ENCODE measurements around the gene APLF.

Gene APLF

GRCh38 chr2:68467077-68467960 is at the start of gene APLF, which contains the start of gene FBXO48:
TSS of gene APLF (plus strand) at chr2:68467585. CDS start at chr2:68467732, 147 bp downstream.
TSS of gene FBXO48 (minus strand) at chr2:68467294. CDS start at chr2:68465145, 2,149 bp downstream.
- DNase-seq (ENCODE audit: low spot score) (peak; percentile 97), ATAC-seq (ENCODE audit: low read depth) (peak; percentile 93)
- no peak for TF ChIP-seq CTCF (IDR thresholded peaks at IDR 0.05; ENCODE audit: poor library complexity, severe bottlenecking)
- no peaks in the 10 kb centered on the region; the same call in 1 of the 2 replicates for H3K36me3 ChIP-seq (ENCODE audit: low read depth)
- H3K4me1 ChIP-seq (ENCODE audit: insufficient read depth, poor library complexity, severe bottlenecking): peaks cover 24% of the 10 kb centered on the region
- peak within 1 kb of the TSS; percentile 49 for H3K27ac ChIP-seq (ENCODE audit: poor library complexity, severe bottlenecking)
- no peaks in the 10 kb centered on the region for H3K27me3 ChIP-seq (ENCODE audit: insufficient read depth, poor library complexity, severe bottlenecking)
- peak within 1 kb of the TSS; percentile 80 for H3K4me3 ChIP-seq (ENCODE audit: severe bottlenecking)
- no peaks in the 10 kb centered on the region for H3K9me3 ChIP-seq (ENCODE audit: severe bottlenecking)

DNA sequence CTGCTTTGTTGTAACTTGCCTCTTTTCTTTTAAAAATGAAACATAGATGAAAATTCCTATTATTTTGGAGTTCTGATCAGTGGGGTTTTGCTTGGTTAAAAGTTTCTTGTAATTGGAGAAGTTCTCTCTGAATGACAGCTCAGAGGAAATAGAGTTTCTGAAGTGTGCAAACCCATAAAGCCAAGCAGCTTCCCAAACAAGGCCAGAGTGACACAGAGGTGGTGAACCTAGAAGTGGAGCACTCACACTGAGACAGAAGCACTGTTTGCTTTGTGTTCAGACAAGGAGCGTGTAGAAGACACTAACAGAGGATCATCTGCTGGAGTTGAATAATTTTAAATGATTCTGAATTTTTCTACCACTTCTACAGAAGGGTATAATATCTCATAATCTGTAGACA is 49.5 kb upstream of the APLF start:
- no peak for TF ChIP-seq CTCF (IDR thresholded peaks at IDR 0.05; ENCODE audit: poor library complexity, severe bottlenecking)
- no peak for ATAC-seq (ENCODE audit: low read depth)
- Histone ChIP-seq H3K4me1 (ENCODE audit: insufficient read depth, poor library complexity, severe bottlenecking) (no peaks in the 10 kb centered on the region), H3K27me3 (ENCODE audit: insufficient read depth, poor library complexity, severe bottlenecking) (no peaks in the 10 kb centered on the region), H3K27ac (ENCODE audit: poor library complexity, severe bottlenecking) (no peak overlapping the region), H3K4me3 (ENCODE audit: severe bottlenecking) (no peak overlapping the region), H3K36me3 (ENCODE audit: low read depth) (no peaks in the 10 kb centered on the region), H3K9me3 (ENCODE audit: severe bottlenecking) (peaks cover 2% of the 10 kb centered on the region)
- DNase-seq (ENCODE audit: low spot score): no peak

- no peaks in the 10 kb centered on the region for H3K4me1 ChIP-seq (ENCODE audit: insufficient read depth, poor library complexity, severe bottlenecking)
- no peaks in the 10 kb centered on the region for H3K27me3 ChIP-seq (ENCODE audit: insufficient read depth, poor library complexity, severe bottlenecking)
- no peak for TF ChIP-seq CTCF (IDR thresholded peaks at IDR 0.05; ENCODE audit: poor library complexity, severe bottlenecking)
- no peak for DNase-seq (ENCODE audit: low spot score)
- ATAC-seq (ENCODE audit: low read depth): no peak
- peaks cover under 1% of the 10 kb centered on the region for H3K9me3 ChIP-seq (ENCODE audit: severe bottlenecking)
- no peaks in the 10 kb centered on the region for H3K36me3 ChIP-seq (ENCODE audit: low read depth)
- no peak overlapping the region for H3K4me3 ChIP-seq (ENCODE audit: severe bottlenecking)
- H3K27ac ChIP-seq (ENCODE audit: poor library complexity, severe bottlenecking): no peak overlapping the region
These were observed 49.0 kb upstream of the APLF start for GRCh38 chr2:68418419-68418818.

DNA sequence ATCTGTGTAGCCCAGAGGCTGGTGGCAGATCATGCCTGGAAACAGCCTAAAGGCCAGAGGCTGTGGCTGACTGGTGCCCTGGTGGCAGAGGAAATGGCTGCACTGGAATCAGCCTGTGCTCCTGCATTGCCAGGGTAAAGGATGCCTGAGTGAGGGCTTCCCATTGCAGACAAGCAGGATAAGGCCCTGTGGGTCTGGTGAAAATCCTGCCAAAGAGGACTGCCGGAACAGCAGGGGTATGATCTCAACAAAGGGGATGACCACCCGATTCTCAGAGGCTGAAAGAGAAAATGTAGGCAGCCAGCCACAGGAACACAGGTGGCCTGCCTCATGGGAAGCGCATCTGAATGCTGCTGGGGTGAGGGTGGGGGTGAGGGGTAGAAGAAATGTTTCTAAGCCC is 48.5 kb upstream of the APLF start:
- Histone ChIP-seq H3K4me1 (ENCODE audit: insufficient read depth, poor library complexity, severe bottlenecking) (no peaks in the 10 kb centered on the region), H3K9me3 (ENCODE audit: severe bottlenecking) (no peaks in the 10 kb centered on the region), H3K36me3 (ENCODE audit: low read depth) (no peaks in the 10 kb centered on the region), H3K27ac (ENCODE audit: poor library complexity, severe bottlenecking) (no peak overlapping the region), H3K4me3 (ENCODE audit: severe bottlenecking) (no peak overlapping the region), H3K27me3 (ENCODE audit: insufficient read depth, poor library complexity, severe bottlenecking) (no peaks in the 10 kb centered on the region)
- TF ChIP-seq CTCF (IDR thresholded peaks at IDR 0.05; ENCODE audit: poor library complexity, severe bottlenecking): no peak
- no peak for DNase-seq (ENCODE audit: low spot score)
- ATAC-seq (ENCODE audit: low read depth): no peak

Data from RWPE2 (cell line).